HG02642 (cell line): Measurements from ENCODE around the gene L1TD1.
"Not testable (repeated sequence)": the region's sequence is repeated elsewhere in the genome, so short reads cannot be mapped to it uniquely, and the experiment has no call there.

Experiments
- ATAC-seq: cut with Tn5 transposase; IDR thresholded peaks from one replicate; pipeline ENCODE4 v1.9.1; 2021; ENCODE audit warnings: mild to moderate bottlenecking; ENCODE audit not compliant: unreplicated experiment, poor library complexity

L1TD1 gene

GRCh38 chr1:62196086-62196690 is 1.5 kb downstream of the L1TD1 start:
- no peak for ATAC-seq

- no peak for ATAC-seq
Measured at GRCh38 chr1:62198069-62198780, 3.6 kb downstream of the L1TD1 start.

- no peak for ATAC-seq
Measured at GRCh38 chr1:62198781-62199125, 4.1 kb downstream of the L1TD1 start.

GRCh38 chr1:62207187-62207586 is 12.5 kb downstream of the L1TD1 start:
- no peak for ATAC-seq

GRCh38 chr1:62208087-62208486 is 13.4 kb downstream of the L1TD1 start:
- ATAC-seq, result no peak

GRCh38 chr1:62208970-62209369 is 14.3 kb downstream of the L1TD1 start:
- no peak for ATAC-seq

- no peak for ATAC-seq
Measured at GRCh38 chr1:62209931-62210595, 15.4 kb downstream of the L1TD1 start.

- ATAC-seq, result no peak
Measured at GRCh38 chr1:62210960-62211359, 16.3 kb downstream of the L1TD1 start.

- ATAC-seq, result no peak
Measured at GRCh38 chr1:62212411-62212810, 17.8 kb downstream of the L1TD1 start.

- ATAC-seq, result no peak
Measured at GRCh38 chr1:62213075-62213914, 18.6 kb downstream of the L1TD1 start.

GRCh38 chr1:62218604-62219003 is 24.0 kb downstream of the L1TD1 start:
- ATAC-seq, result no peak

GRCh38 chr1:62220456-62220855 is 25.8 kb downstream of the L1TD1 start:
- not testable (repeated sequence) for ATAC-seq

- ATAC-seq, result no peak
Measured at GRCh38 chr1:62221171-62221570, 26.5 kb downstream of the L1TD1 start.

GRCh38 chr1:62222321-62222720 is 27.7 kb downstream of the L1TD1 start:
- no peak for ATAC-seq

- ATAC-seq, result no peak
Measured at GRCh38 chr1:62224182-62224581, 29.5 kb downstream of the L1TD1 start.

- ATAC-seq, result no peak
Measured at GRCh38 chr1:62227496-62227895, 32.8 kb downstream of the L1TD1 start.

- no peak for ATAC-seq
Measured at GRCh38 chr1:62228136-62228882, 33.7 kb downstream of the L1TD1 start.

GRCh38 chr1:62228883-62229187 is 34.2 kb downstream of the L1TD1 start:
- ATAC-seq, result no peak

GRCh38 chr1:62229468-62229867 is 34.8 kb downstream of the L1TD1 start:
- no peak for ATAC-seq

GRCh38 chr1:62229932-62230331 is 35.3 kb downstream of the L1TD1 start:
- ATAC-seq, result no peak
